ENCODE measurements around the gene SLC29A1.

SLC29A1 gene

DNA sequence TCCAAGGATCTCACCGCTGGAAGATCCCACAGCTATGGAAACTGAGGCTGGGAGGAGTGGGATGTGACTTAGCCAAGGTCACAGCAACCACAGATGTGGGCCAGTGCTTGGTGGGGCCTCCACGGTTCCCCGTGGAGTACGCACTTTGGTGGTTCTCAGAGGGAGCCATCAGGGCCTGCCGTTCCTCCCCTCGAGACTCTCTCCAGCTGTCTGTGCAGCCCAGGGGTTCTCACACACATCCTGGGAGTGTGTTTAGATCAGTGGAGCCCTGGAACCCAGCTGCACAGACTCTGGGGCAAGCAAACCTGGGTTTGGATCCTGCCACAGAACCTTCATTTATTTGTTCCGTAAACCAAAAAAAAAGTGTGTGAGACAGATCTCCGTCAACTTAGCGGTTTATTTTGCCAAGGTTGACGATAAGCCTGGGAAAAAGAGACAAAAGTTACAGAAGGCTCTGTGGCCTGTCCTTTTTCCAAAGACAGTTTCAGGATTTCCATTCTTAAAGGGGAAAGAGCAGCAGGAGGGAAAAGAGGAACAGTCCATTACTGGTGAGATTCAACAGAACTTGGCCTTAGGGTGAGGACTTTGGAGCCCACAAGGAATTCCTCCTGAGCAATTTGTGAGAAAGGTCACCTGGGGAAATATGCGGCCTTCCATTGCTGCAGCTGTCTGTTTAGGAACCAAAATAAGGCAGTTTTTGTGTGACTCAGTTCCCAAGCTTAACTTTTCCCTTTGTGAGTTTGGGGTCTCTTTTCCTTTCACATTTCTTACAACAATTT is 20.2 kb upstream of the SLC29A1 start:
- no peak for DNase-seq (ENCODE audit: low read depth)
- no peak overlapping the region for H3K4me3 ChIP-seq (ENCODE audit: control insufficient read depth, low read depth, low read length)
- TF ChIP-seq, protein P1, sequence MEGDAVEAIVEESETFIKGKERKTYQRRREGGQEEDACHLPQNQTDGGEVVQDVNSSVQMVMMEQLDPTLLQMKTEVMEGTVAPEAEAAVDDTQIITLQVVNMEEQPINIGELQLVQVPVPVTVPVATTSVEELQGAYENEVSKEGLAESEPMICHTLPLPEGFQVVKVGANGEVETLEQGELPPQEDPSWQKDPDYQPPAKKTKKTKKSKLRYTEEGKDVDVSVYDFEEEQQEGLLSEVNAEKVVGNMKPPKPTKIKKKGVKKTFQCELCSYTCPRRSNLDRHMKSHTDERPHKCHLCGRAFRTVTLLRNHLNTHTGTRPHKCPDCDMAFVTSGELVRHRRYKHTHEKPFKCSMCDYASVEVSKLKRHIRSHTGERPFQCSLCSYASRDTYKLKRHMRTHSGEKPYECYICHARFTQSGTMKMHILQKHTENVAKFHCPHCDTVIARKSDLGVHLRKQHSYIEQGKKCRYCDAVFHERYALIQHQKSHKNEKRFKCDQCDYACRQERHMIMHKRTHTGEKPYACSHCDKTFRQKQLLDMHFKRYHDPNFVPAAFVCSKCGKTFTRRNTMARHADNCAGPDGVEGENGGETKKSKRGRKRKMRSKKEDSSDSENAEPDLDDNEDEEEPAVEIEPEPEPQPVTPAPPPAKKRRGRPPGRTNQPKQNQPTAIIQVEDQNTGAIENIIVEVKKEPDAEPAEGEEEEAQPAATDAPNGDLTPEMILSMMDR (conservative IDR thresholded peaks at IDR 0.05; ENCODE audit: control insufficient read depth, insufficient read depth, low read depth, low read length), result no peak

DNA sequence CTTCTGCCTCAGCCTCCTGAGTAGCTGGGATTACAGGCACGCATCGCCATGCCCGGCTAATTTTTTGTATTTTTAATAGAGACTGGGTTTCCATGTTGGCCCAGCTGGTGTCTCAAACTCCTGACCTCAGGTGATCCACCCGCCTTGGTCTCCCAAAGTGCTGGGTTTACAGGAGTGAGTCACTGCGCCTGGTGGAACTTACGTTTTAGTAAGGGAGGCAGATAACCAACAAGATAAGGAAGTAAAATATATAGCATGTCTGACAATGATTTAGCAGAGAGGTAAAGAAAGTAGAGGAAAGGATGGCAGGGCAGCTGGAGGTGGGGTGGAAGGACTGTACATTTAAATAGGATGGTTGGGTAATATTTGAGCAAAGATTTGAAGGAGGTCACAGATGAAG is 19.4 kb upstream of the SLC29A1 start:
- TF ChIP-seq, protein P1 (conservative IDR thresholded peaks at IDR 0.05; ENCODE audit: control insufficient read depth, insufficient read depth, low read depth, low read length), result no peak

DNA sequence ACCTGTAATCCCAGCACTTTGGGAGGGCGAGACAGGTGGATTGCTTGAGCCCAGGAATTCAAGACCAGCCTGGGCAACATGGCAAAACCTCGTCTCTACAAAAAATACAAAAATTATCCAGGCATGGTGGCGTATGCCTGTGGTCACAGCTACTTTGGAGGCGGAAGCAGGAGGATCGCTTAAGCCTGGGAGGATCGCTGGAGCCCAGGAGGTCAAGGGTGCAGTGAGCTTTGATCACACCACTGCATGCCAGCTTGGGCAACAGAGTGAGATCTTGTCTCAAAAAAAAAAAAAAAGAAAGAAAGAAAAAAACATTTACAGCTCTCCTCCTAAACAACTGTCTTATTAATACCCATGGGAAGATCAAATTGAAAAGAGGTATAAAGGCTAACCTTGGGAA is 15.4 kb upstream of the SLC29A1 start:
- no peak overlapping the region for H3K4me3 ChIP-seq (ENCODE audit: control insufficient read depth, low read depth, low read length)
- TF ChIP-seq, protein P1 (conservative IDR thresholded peaks at IDR 0.05; ENCODE audit: control insufficient read depth, insufficient read depth, low read depth, low read length), result no peak
- DNase-seq (ENCODE audit: low read depth), result no peak

More for the DNA sequence above, 19.4 kb upstream of the SLC29A1 start:
- no peak overlapping the region for H3K4me3 ChIP-seq (ENCODE audit: control insufficient read depth, low read depth, low read length)
- DNase-seq (ENCODE audit: low read depth), result no peak

DNA sequence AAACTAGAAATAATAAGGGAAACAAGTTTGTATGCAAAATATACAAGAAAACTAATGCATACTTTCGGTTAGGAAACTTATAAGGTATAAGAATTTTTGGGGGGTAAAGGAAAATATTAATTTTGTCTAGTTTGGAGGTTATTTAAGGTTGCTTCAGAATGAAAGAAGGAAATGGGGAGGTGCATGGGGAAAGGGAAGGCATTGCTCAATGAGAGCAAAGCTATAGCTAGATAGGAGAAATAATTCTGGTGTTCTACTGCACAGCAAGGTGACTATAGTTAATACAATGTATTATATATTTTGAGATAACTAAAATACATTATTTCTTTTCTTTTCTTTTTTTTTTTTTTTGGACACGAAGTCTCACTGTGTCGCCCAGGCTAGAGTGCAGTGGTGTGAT is 12.1 kb upstream of the SLC29A1 start:
- TF ChIP-seq, protein P1 (conservative IDR thresholded peaks at IDR 0.05; ENCODE audit: control insufficient read depth, insufficient read depth, low read depth, low read length), result no peak
- no peak for DNase-seq (ENCODE audit: low read depth)
- H3K4me3 ChIP-seq (ENCODE audit: control insufficient read depth, low read depth, low read length), result no peak overlapping the region

DNA sequence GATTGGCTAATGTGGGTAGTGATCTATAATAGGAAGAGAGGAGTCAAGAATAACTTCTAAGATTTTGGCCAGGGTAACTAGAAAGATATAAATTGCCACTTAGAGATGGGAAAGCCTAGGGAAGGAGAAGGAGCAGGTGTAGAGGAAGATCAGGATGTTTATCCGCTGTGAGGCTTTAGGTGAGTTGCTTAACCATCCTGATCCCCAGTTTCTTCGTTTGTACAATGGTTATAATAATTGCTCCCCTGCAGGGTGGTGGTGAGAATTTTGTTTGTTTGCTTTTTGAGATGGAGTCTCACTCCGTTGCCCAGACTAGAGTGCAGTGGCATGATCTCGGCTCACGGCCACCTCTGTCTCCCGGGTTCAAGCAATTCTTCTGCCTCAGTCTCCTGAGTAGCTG is 9.1 kb upstream of the SLC29A1 start:
- DNase-seq (ENCODE audit: low read depth), result no peak
- no peak overlapping the region for H3K4me3 ChIP-seq (ENCODE audit: control insufficient read depth, low read depth, low read length)
- TF ChIP-seq, protein P1 (conservative IDR thresholded peaks at IDR 0.05; ENCODE audit: control insufficient read depth, insufficient read depth, low read depth, low read length), result no peak

DNA sequence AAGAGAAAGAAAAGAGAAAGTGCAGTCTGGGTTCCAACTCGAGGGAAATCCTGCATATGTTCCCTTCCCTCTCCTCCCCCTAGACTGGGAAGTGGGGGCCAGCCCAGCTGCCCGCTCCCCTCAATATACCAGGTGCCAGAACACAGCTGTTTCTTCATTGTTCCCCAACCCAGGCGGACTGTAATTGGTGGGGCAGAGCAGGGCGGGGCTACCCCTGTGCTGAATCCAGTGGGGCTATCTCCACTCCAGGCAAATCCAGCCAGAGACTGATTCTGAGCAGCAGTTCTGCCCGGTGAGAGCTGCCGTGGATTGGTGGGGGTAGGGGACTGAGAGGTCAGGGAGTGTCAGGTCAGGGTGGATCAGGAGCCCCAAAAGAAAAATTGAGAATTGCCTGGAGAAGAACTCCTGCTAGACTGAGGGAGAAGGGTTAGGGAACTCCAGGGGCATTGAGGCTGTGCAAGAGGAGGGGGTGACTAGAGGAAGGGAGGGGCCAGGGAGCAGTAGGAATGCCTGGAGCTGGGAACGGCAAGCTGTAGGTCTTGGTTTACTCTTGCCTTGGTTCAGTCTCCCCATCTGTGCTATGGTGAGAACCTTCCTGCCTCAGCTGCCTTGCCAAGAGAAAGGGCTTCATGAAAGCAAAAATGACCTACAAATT is 6.6 kb upstream of the SLC29A1 start, which contains the start of gene MYMX:
MYMX (plus strand) TSS at position 250 of the 655 bp plus-strand sequence. CDS start 546 bp downstream, outside the sequence.
- no peak for DNase-seq (ENCODE audit: low read depth)
- no peak within 1 kb of the TSS for H3K4me3 ChIP-seq (ENCODE audit: control insufficient read depth, low read depth, low read length)
- TF ChIP-seq, protein P1 (conservative IDR thresholded peaks at IDR 0.05; ENCODE audit: control insufficient read depth, insufficient read depth, low read depth, low read length), result no peak
